ENCODE results near the gene ATP5PB. TPM values are rescaled to one million over a fixed set of nuclear protein-coding genes. Genes with fewer than 3 reads are reported as not detected.

ATP5PB gene
- polyA plus RNA-seq, 3 donors: 112 to 597 (median 557) TPM

- Histone ChIP-seq H3K4me1 (ENCODE audit: control insufficient read depth in 1 of 2, insufficient read depth in 2 of 2, low read length in 2 of 2) (peaks cover 58 to 66% of the 10 kb centered on the region in 2 donors), H2AFZ (ENCODE audit: insufficient read depth, low read depth, low read length, poor library complexity, severe bottlenecking) (no peak overlapping the region), H3K79me2 (ENCODE audit: insufficient read depth, low read length) (peaks cover 45% of the 10 kb centered on the region), H3K9me3 (replicated peaks in 1 of 2; ENCODE audit: control insufficient read depth in 1 of 2, insufficient read depth in 1 of 2, low read length in 2 of 2) (no peaks in the 10 kb centered on the region), H3K27ac (ENCODE audit: low read depth in 1 of 2, low read length in 2 of 2) (peak overlapping the region; percentile 76 to 96), H3K4me2 (replicated peaks; ENCODE audit: extremely low read depth, low read length, poor library complexity, severe bottlenecking) (peak overlapping the region; percentile 68), H3K4me3 (replicated peaks in 1 of 3; ENCODE audit: low read depth in 2 of 3, low read length in 3 of 3) (peak overlapping the region in 1 of 3 experiments; percentile 66), H3K9ac (ENCODE audit: insufficient read depth, low read length, poor library complexity, severe bottlenecking) (no peak overlapping the region), H3K36me3 (replicated peaks in 1 of 2; ENCODE audit: control insufficient read depth in 1 of 2, insufficient read depth in 2 of 2, low read length in 2 of 2) (peaks cover 4 to 21% of the 10 kb centered on the region in 2 donors), H4K20me1 (ENCODE audit: insufficient read depth, low read length) (no peaks in the 10 kb centered on the region), H3K27me3 (ENCODE audit: control insufficient read depth in 2 of 2, insufficient read depth in 2 of 2, low read length in 2 of 2) (no peaks in the 10 kb centered on the region)
- no peaks in the 10 kb centered on the region for H3K9me3 Mint-ChIP-seq
- TF ChIP-seq CTCF (IDR thresholded peaks at IDR 0.05): no peak
- intact Hi-C loops (cut with micrococcal nuclease): loop anchor here (5.0 kb wide), 1 partner anchor 36 kb away; no protein-coding TSS in a partner anchor
- no peak overlapping the region for H3K27ac Mint-ChIP-seq
- H3K36me3 Mint-ChIP-seq: peaks cover 22 to 23% of the 10 kb centered on the region in 2 donors
- H3K4me1 Mint-ChIP-seq: peaks cover 24% of the 10 kb centered on the region
- WGBS (ENCODE audit: insufficient coverage): no CpG with 5 or more reads among the region's 3 CpGs
- H3K27me3 Mint-ChIP-seq (ENCODE audit: low read depth in 3 of 3): no peaks in the 10 kb centered on the region
- DNase-seq: no peak
- no peak overlapping the region for H3K4me3 Mint-ChIP-seq
Measured at GRCh38 chr1:111471538-111471937, 22.3 kb downstream of the ATP5PB start.

DNA sequence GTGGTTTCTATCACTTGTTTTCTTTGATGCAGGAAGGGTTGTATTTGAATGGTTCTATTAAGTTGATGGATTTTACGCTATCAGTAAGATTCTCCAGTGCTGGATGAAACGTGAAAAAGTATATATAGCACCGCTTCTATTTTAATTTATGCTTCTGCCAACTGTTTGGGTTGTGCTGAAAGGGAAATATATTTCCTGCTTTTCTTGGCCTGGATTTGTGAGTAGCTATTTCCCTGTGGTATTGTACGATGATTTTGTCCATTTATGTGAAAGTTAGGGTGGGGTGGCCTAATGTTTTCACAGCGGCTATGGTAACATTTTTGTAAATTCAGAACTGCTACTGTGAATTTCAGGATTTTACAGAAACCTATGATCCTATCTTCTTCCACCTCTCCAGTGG is 24.8 kb downstream of the ATP5PB start:
- DNase-seq: no peak
- H3K9me3 Mint-ChIP-seq: no peaks in the 10 kb centered on the region
- H3K4me2 ChIP-seq (replicated peaks; ENCODE audit: extremely low read depth, low read length, poor library complexity, severe bottlenecking): peak overlapping the region; percentile 89
- H3K27ac ChIP-seq (ENCODE audit: low read depth in 1 of 2, low read length in 2 of 2): peak overlapping the region; percentile 81 to 97
- TF ChIP-seq CTCF (IDR thresholded peaks at IDR 0.05): no peak
- peaks cover 46% of the 10 kb centered on the region for H3K4me1 Mint-ChIP-seq
- peaks cover 78 to 87% of the 10 kb centered on the region in 2 donors for H3K4me1 ChIP-seq (ENCODE audit: control insufficient read depth in 1 of 2, insufficient read depth in 2 of 2, low read length in 2 of 2)
- H2AFZ ChIP-seq (ENCODE audit: insufficient read depth, low read depth, low read length, poor library complexity, severe bottlenecking): peak overlapping the region; percentile 12
- no peaks in the 10 kb centered on the region for H3K27me3 ChIP-seq (ENCODE audit: control insufficient read depth in 2 of 2, insufficient read depth in 2 of 2, low read length in 2 of 2)
- H3K4me3 Mint-ChIP-seq: peak overlapping the region; percentile 85 to 97
- peaks cover 66% of the 10 kb centered on the region for H3K79me2 ChIP-seq (ENCODE audit: insufficient read depth, low read length)
- peak overlapping the region in 6 of 7 donors; percentile 97 to 98 (median 98) for H3K27ac Mint-ChIP-seq
- H4K20me1 ChIP-seq (ENCODE audit: insufficient read depth, low read length): no peaks in the 10 kb centered on the region
- intact Hi-C loops (cut with micrococcal nuclease): loop anchor here (5.0 kb wide), 1 partner anchor 33 kb away; no protein-coding TSS in a partner anchor
- peak overlapping the region; percentile 86 to 100 (median 96) for H3K4me3 ChIP-seq (replicated peaks in 1 of 3; ENCODE audit: low read depth in 2 of 3, low read length in 3 of 3)
- H3K36me3 Mint-ChIP-seq: peaks cover 31% of the 10 kb centered on the region in 2 donors
- 0% methylated on average over 1 of the region's 5 CpGs for WGBS (ENCODE audit: insufficient coverage)
- peaks cover 12 to 17% of the 10 kb centered on the region in 2 donors for H3K36me3 ChIP-seq (replicated peaks in 1 of 2; ENCODE audit: control insufficient read depth in 1 of 2, insufficient read depth in 2 of 2, low read length in 2 of 2)
- peak overlapping the region; percentile 86 for H3K9ac ChIP-seq (ENCODE audit: insufficient read depth, low read length, poor library complexity, severe bottlenecking)
- no peaks in the 10 kb centered on the region for H3K27me3 Mint-ChIP-seq (ENCODE audit: low read depth in 3 of 3)
- H3K9me3 ChIP-seq (replicated peaks in 1 of 2; ENCODE audit: control insufficient read depth in 1 of 2, insufficient read depth in 1 of 2, low read length in 2 of 2): no peaks in the 10 kb centered on the region

Measured in CD14-positive monocyte (primary cell).